H1 (cell line): ENCODE results near the gene GAB2. TPM values are rescaled to one million over a fixed set of nuclear protein-coding genes. Genes with fewer than 3 reads are reported as not detected.

Source experiments
- CTCF ChIA-PET: fragments of 300-600 bp; sonication (Branson Sonifier 250); formaldehyde crosslinking; loops from one replicate; lab custom pipeline; 2021; ENCODE audit not compliant: partially characterized antibody; lab: Charles Lee
- POLR2A ChIA-PET: fragments of 300-600 bp; sonication (Branson Sonifier 250); formaldehyde crosslinking; loops from one replicate; lab custom pipeline; 2021; ENCODE audit warnings: inconsistent platforms; ENCODE audit not compliant: partially characterized antibody; lab: Charles Lee
- DNase-seq, 2 experiments: peaks; one replicate each; pipeline versions ENCODE4 v3.0.0 to v3.0.0-alpha.2; 2010 to 2022; ENCODE audit warnings: low spot score in 2 of 2, low read depth in 1 of 2, mixed read lengths in 1 of 2
- FAIRE-seq: peaks from 2 replicates; lab custom pipeline; 2011; peaks lifted over from hg19 to GRCh38; lab: Jason Lieb, UNC
- H2AFZ ChIP-seq: 2 replicates; pipeline ENCODE4 v1.8.1; 2012; ENCODE audit warnings: low read length, inconsistent platforms
- H2AK5ac ChIP-seq: 2 replicates; pipeline ENCODE4 v1.6.1; 2013; ENCODE audit warnings: low read depth, low read length
- H2BK120ac ChIP-seq: replicated peaks from 2 replicates; pipeline ENCODE3; 2013; ENCODE audit warnings: low read depth, low read length, inconsistent platforms
- H2BK12ac ChIP-seq: 2 replicates; pipeline ENCODE4 v1.6.1; 2013; ENCODE audit warnings: low read depth, low read length
- H2BK15ac ChIP-seq: 2 replicates; pipeline ENCODE4 v1.6.1; 2013; ENCODE audit warnings: low read length
- H2BK20ac ChIP-seq: 2 replicates; pipeline ENCODE4 v1.6.1; 2013; ENCODE audit warnings: low read length
- H2BK5ac ChIP-seq: 2 replicates; pipeline ENCODE4 v1.6.1; 2013; ENCODE audit warnings: low read depth, low read length
- H3K14ac ChIP-seq: 2 replicates; pipeline ENCODE4 v1.6.1; 2013; ENCODE audit warnings: inconsistent platforms; ENCODE audit not compliant: insufficient read length
- H3K18ac ChIP-seq: 2 replicates; pipeline ENCODE4 v1.6.1; 2013; ENCODE audit warnings: low read length; ENCODE audit errors: extremely low read depth
- H3K23ac ChIP-seq: 2 replicates; pipeline ENCODE4 v1.6.1; 2013; ENCODE audit warnings: inconsistent platforms; ENCODE audit not compliant: insufficient read length
- H3K23me2 ChIP-seq: 2 replicates; pipeline ENCODE4 v1.6.1; 2013; ENCODE audit warnings: low read depth, low read length
- H3K27ac ChIP-seq: 2 replicates; pipeline ENCODE4 v1.6.1; 2011; ENCODE audit warnings: low read depth, low read length, inconsistent platforms
- H3K27me3 ChIP-seq, 4 experiments: replicated peaks in 1 of 4; 1 replicate in 1 of 4; 2 replicates in 3 of 4; pipeline versions ENCODE4 v1.6.1 to v1.8.1; 2011 to 2013; ENCODE audit warnings: low read length in 3 of 4, mild to moderate bottlenecking in 3 of 4, inconsistent platforms in 2 of 4, mixed read lengths in 2 of 4, moderate library complexity in 1 of 4; ENCODE audit not compliant: control insufficient read depth in 3 of 4, insufficient read depth in 3 of 4; ENCODE audit errors: extremely low read depth in 1 of 4
- H3K36me3 ChIP-seq, 4 experiments: 2 replicates each; pipeline versions ENCODE4 v1.6.1 to v1.8.1; 2011 to 2013; ENCODE audit warnings: mild to moderate bottlenecking in 4 of 4, low read length in 3 of 4, moderate library complexity in 2 of 4, control low read depth in 1 of 4, inconsistent platforms in 1 of 4; ENCODE audit not compliant: insufficient read depth in 4 of 4, control insufficient read depth in 2 of 4
- H3K4ac ChIP-seq: replicated peaks from 2 replicates; pipeline ENCODE3; 2013; ENCODE audit warnings: low read length, low read depth, mixed read lengths, inconsistent platforms; ENCODE audit not compliant: insufficient read length
- H3K4me1 ChIP-seq, 4 experiments: replicated peaks in 1 of 4; 1 replicate in 1 of 4; 2 replicates in 3 of 4; pipeline versions ENCODE4 v1.6.1 to v1.8.1; 2011 to 2013; ENCODE audit warnings: low read length in 3 of 4, inconsistent platforms in 2 of 4, mixed read lengths in 1 of 4; ENCODE audit not compliant: insufficient read depth in 4 of 4, control insufficient read depth in 3 of 4
- H3K4me2 ChIP-seq, 2 experiments: 2 replicates each; pipeline versions ENCODE4 v1.6.1 to v1.8.1; 2011 to 2013; ENCODE audit warnings: low read depth in 2 of 2, low read length in 2 of 2, control low read depth in 1 of 2, inconsistent platforms in 1 of 2, mild to moderate bottlenecking in 1 of 2; ENCODE audit not compliant: insufficient read depth in 1 of 2
- H3K4me3 ChIP-seq, 4 experiments: fragments of 200-600, 300-600 bp in 1 of 4; sonication (generic), shearing (Covaris generic), sonication (Bioruptor Twin) in 1 of 4; 2 replicates each; pipeline versions ENCODE4 v1.5.1 to v1.8.1; 2011 to 2016; ENCODE audit warnings: low read length in 4 of 4, low read depth in 3 of 4, control low read depth in 2 of 4, inconsistent platforms in 2 of 4, mild to moderate bottlenecking in 2 of 4, mixed read lengths in 1 of 4, moderate library complexity in 1 of 4; ENCODE audit not compliant: insufficient read depth in 2 of 4; ENCODE audit errors: extremely low read depth in 1 of 4
- H3K56ac ChIP-seq: replicated peaks from 2 replicates; pipeline ENCODE3; 2013; ENCODE audit warnings: low read depth, mild to moderate bottlenecking, mixed read lengths, low read length, inconsistent platforms; ENCODE audit not compliant: insufficient read length
- H3K79me1 ChIP-seq: 2 replicates; pipeline ENCODE4 v1.6.1; 2013; ENCODE audit warnings: low read depth, low read length, control low read depth
- H3K79me2 ChIP-seq, 2 experiments: 2 replicates each; pipeline versions ENCODE4 v1.6.1 to v1.8.1; 2012 to 2013; ENCODE audit warnings: low read length in 2 of 2, mild to moderate bottlenecking in 2 of 2, inconsistent platforms in 1 of 2; ENCODE audit not compliant: insufficient read depth in 2 of 2, control insufficient read depth in 1 of 2
- H3K9ac ChIP-seq, 4 experiments: replicated peaks in 1 of 4; 1 replicate in 1 of 4; 2 replicates in 3 of 4; pipeline versions ENCODE4 v1.6.1 to v1.8.1; 2011 to 2013; ENCODE audit warnings: low read depth in 3 of 4, low read length in 3 of 4, control low read depth in 2 of 4, mild to moderate bottlenecking in 2 of 4, moderate library complexity in 2 of 4, inconsistent platforms in 1 of 4; ENCODE audit errors: extremely low read depth in 1 of 4
- H3K9me3 ChIP-seq, 2 experiments: 2 replicates each; pipeline versions ENCODE4 v1.6.1 to v1.8.1; 2012 to 2013; ENCODE audit warnings: mild to moderate bottlenecking in 2 of 2, moderate library complexity in 2 of 2, control low read depth in 1 of 2, inconsistent platforms in 1 of 2, low read depth in 1 of 2, low read length in 1 of 2, mixed read lengths in 1 of 2; ENCODE audit not compliant: insufficient read depth in 2 of 2
- H4K20me1 ChIP-seq, 2 experiments: replicated peaks in 1 of 2; 2 replicates each; pipeline versions ENCODE3 to v1.8.1; 2011 to 2013; ENCODE audit warnings: inconsistent platforms in 2 of 2, low read length in 2 of 2, mild to moderate bottlenecking in 1 of 2; ENCODE audit not compliant: insufficient read depth in 2 of 2, control insufficient read depth in 1 of 2
- H4K5ac ChIP-seq: 2 replicates; pipeline ENCODE4 v1.6.1; 2013; ENCODE audit warnings: low read length, low read depth, mixed read lengths, inconsistent platforms; ENCODE audit not compliant: insufficient read length
- H4K8ac ChIP-seq: 2 replicates; pipeline ENCODE4 v1.8.0; 2013; ENCODE audit warnings: mild to moderate bottlenecking, moderate library complexity, low read length, inconsistent platforms; ENCODE audit not compliant: insufficient read depth; ENCODE audit errors: extremely low read depth
- H4K91ac ChIP-seq: replicated peaks from 2 replicates; pipeline ENCODE3; 2013; ENCODE audit warnings: low read length, mixed read lengths, inconsistent platforms; ENCODE audit not compliant: insufficient read length
- BRCA1 ChIP-seq: IDR thresholded peaks from 2 replicates; pipeline ENCODE4 v1.6.1; 2012; ENCODE audit warnings: low read depth, low read length, improper control_type of control experiment
- KDM1A ChIP-seq: fragments of 200-600, 300-600 bp; sonication (generic); IDR thresholded peaks from 2 replicates; pipeline ENCODE4 v1.7.1; 2016; ENCODE audit warnings: mild to moderate bottlenecking, low read length, borderline replicate concordance
- KDM5A ChIP-seq: fragments of 200-600 bp; IDR thresholded peaks from 2 replicates; pipeline ENCODE4 v1.7.1; 2012; ENCODE audit warnings: mild to moderate bottlenecking, low read length, inconsistent platforms, mixed read lengths
- MAFK ChIP-seq: IDR thresholded peaks from 2 replicates; pipeline ENCODE4 v1.6.1; 2012; ENCODE audit warnings: low read depth, mild to moderate bottlenecking, improper control_type of control experiment, low read length
- NANOG ChIP-seq: IDR thresholded peaks from 2 replicates; pipeline ENCODE4 v1.6.1; 2011; ENCODE audit warnings: low read length, low read depth, mild to moderate bottlenecking, inconsistent platforms; ENCODE audit not compliant: insufficient read depth, poor library complexity, severe bottlenecking
- POLR2A ChIP-seq, 2 experiments: IDR thresholded peaks; 1 replicate in 1 of 2; 2 replicates in 1 of 2; pipeline ENCODE4 v1.6.1; 2011; ENCODE audit warnings: low read depth in 2 of 2, low read length in 2 of 2, mild to moderate bottlenecking in 2 of 2; ENCODE audit errors: control extremely low read depth in 1 of 2
- POLR2AphosphoS5 ChIP-seq: IDR thresholded peaks from 2 replicates; pipeline ENCODE4 v1.6.1; 2011; ENCODE audit warnings: low read depth, low read length
- YY1 ChIP-seq: IDR thresholded peaks from 2 replicates; pipeline ENCODE4 v1.6.1; 2011; ENCODE audit warnings: low read depth, mild to moderate bottlenecking, low read length
- WGBS, 2 experiments: shearing (Covaris generic) in 1 of 2; methylation state at CpG; one replicate each; pipeline versions ENCODE4 v1.1.6 to v1.1.7; 2013 to 2015; ENCODE audit warnings: low lambda C conversion rate in 2 of 2, mixed read lengths in 2 of 2, inconsistent platforms in 1 of 2, low coverage in 1 of 2, missing lambda C conversion rate in 1 of 2; ENCODE audit not compliant: insufficient replicate concordance in 2 of 2, insufficient coverage in 1 of 2, insufficient read length in 1 of 2; ENCODE audit errors: extremely low coverage in 1 of 2, missing lambda C conversion rate in 1 of 2; 5-methylcytosine and 5-hydroxymethylcytosine counted together
- polyA plus RNA-seq, 7 experiments: library from polyadenylated mRNA; depleted of rRNA in 3 of 7; stranded (reverse) in 5 of 7; unstranded in 2 of 7; fragments of >200 nt in 5 of 7; fragments of 200-250 nt in 2 of 7; gene quantifications; 1 replicate in 5 of 7; 2 replicates in 1 of 7; 4 replicates in 1 of 7; pipeline versions ENCODE4 v1.2.1 to v1.2.3, GENCODE V29; 2011 to 2013; ENCODE audit warnings: missing spikeins in 2 of 7, mixed read lengths in 2 of 7
- total RNA-seq: library from RNA; stranded (reverse); fragmentation: NEBNext Ultra II Directional; extraction: Animal tissue kit (Norgen Biotek cat#: 25700); gene quantifications from 2 replicates; pipeline ENCODE4 v1.2.1, GENCODE V29; 2021

The GAB2 gene
- total and polyA plus RNA-seq, 2 of the 8 experiments (the other 6 are each of a cell fraction or from before 2014, with no cell fraction given) = 6.3 to 14.0 TPM

DNA sequence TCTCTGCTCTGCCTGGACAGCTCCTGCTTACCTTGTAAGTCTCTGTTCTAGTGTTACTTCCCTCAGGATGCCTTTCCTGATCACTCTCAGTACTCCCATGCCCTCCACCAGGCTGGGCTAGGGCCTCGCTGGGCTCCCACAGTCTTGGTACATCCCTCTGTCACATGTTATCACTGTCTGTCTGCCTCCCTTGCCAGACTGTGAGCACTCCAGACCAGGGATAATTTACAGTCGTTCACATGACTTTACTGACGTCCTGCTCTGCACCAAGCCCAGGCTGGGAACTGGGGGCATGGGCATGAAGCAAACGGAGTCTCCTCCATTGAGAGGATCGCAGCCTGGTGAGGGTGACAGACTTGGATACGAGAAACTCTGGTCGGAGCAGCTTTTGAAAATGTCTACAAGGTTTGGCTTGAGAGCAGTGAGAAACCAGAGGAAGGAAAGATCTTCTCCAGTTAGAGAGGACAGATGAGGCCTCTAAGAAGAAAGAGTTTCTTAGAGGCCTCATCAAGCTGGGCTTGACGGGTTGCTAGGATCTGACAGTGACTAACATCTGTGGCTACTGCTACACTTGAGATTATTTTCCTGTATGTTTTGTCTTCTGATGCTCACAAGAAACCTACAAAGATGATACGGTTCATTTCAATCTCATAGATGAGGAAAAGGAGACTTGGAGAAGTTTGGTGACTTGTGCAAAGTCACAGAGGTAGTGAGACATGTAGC, 216.4 kb downstream of the GAB2 start:
- Histone ChIP-seq H3K4me1 (no peaks in the 10 kb centered on the region), H3K27ac (no peak overlapping the region)
- TF ChIP-seq POLR2A (IDR thresholded peaks at IDR 0.05; ENCODE audit: control extremely low read depth in 1 of 2, low read depth in 2 of 2, low read length in 2 of 2) (no peak), BRCA1 (no peak), NANOG (no peak), KDM1A (no peak), POLR2AphosphoS5 (no peak), YY1 (no peak), KDM5A (no peak), MAFK (no peak)
- TF ChIP-seq, all 59 proteins: peak for 0
- Histone ChIP-seq H2AFZ (no peak overlapping the region), H3K36me3 (no peaks in the 10 kb centered on the region; a peak in 1 of 8 replicates), H4K8ac (no peak overlapping the region), H2BK5ac (no peak overlapping the region), H2BK12ac (no peak overlapping the region), H3K27me3 (no peaks in the 10 kb centered on the region), H3K14ac (no peak overlapping the region), H3K9me3 (no peaks in the 10 kb centered on the region), H2BK20ac (no peak overlapping the region), H4K20me1 (peaks cover 0 to 4% of the 10 kb centered on the region in 2 experiments), H2BK120ac (no peak overlapping the region), H3K79me2 (no peaks in the 10 kb centered on the region), H2AK5ac (no peak overlapping the region), H3K4me3 (no peak overlapping the region), H3K23ac (no peak overlapping the region), H2BK15ac (no peak overlapping the region), H3K23me2 (no peaks in the 10 kb centered on the region), H3K79me1 (no peaks in the 10 kb centered on the region), H3K4ac (no peak overlapping the region), H4K5ac (no peak overlapping the region), H3K4me2 (no peak overlapping the region), H3K56ac (no peak overlapping the region), H3K18ac (no peak overlapping the region), H4K91ac (no peak overlapping the region), H3K9ac (no peak overlapping the region; a peak in 1 of 7 replicates)
- CTCF ChIA-PET = interaction anchor here (0.9 kb wide), 1 partner anchor 25 kb away, joined by 3 read pairs; no protein-coding TSS in a partner anchor
- WGBS, 2 experiments = 89% methylated on average over 9 of the region's 9 CpGs; no CpG with 5 or more reads in 1 of the 2 experiments
- FAIRE-seq (no peak), DNase-seq (no peak)
- POLR2A ChIA-PET = interaction anchor here (1.3 to 4.2 kb wide), 2 partner anchors 11 to 12 kb away, joined by 3 to 16 read pairs; partner anchors contain the start of genes KCTD21 and USP35
